Stimulated activated CD8-positive, alpha-beta memory T cell treated with anti-CD3 and anti-CD28 coated beads, Interleukin-7, amount 100 ng/mL, for 48 hours (primary cell): ENCODE results near the gene CALU.

Experiments
- DNase-seq, 2 donors: peaks; one replicate each; pipeline ENCODE4 v3.0.0-alpha.2; 2020; ENCODE audit warnings: low read depth in 1 of 2; ENCODE audit errors: extremely low read depth in 1 of 2

The CALU gene

GRCh38 chr7:128724743-128725142 lies 14.4 kb upstream of the CALU start:
- DNase-seq = no peak

- DNase-seq = no peak
These were observed 13.6 kb upstream of the CALU start for GRCh38 chr7:128725531-128725930.

- no peak for DNase-seq
These were observed 13.0 kb upstream of the CALU start for GRCh38 chr7:128726059-128726736.

- no peak for DNase-seq
These were observed 12.5 kb upstream of the CALU start for GRCh38 chr7:128726737-128727072.

- no peak for DNase-seq
These were observed 11.9 kb upstream of the CALU start for GRCh38 chr7:128727239-128727638.

- no peak for DNase-seq
These were observed 10.6 kb upstream of the CALU start for GRCh38 chr7:128728598-128728997.

- DNase-seq = no peak
These were observed 9.7 kb upstream of the CALU start for GRCh38 chr7:128729494-128729893.

- no peak for DNase-seq
These were observed 8.0 kb upstream of the CALU start for GRCh38 chr7:128731184-128731583.

GRCh38 chr7:128732521-128733277 lies 6.5 kb upstream of the CALU start:
- DNase-seq = no peak

- no peak for DNase-seq
These were observed 5.9 kb upstream of the CALU start for GRCh38 chr7:128733278-128733645.

GRCh38 chr7:128734890-128735289 lies 4.3 kb upstream of the CALU start:
- no peak for DNase-seq

GRCh38 chr7:128735436-128735835 lies 3.7 kb upstream of the CALU start:
- no peak for DNase-seq

GRCh38 chr7:128737441-128737840 lies 1.7 kb upstream of the CALU start:
- no peak for DNase-seq

- no peak for DNase-seq
These were observed 1.2 kb upstream of the CALU start for GRCh38 chr7:128737867-128738385.

- no peak for DNase-seq
These were observed 550 bp upstream of the CALU start for GRCh38 chr7:128738570-128739047.

- DNase-seq = no peak
These were observed 977 bp downstream of the CALU start for GRCh38 chr7:128739990-128740682.

- no peak for DNase-seq
These were observed 1.8 kb downstream of the CALU start for GRCh38 chr7:128740996-128741395.

GRCh38 chr7:128741491-128741890 lies 2.3 kb downstream of the CALU start:
- no peak for DNase-seq

- no peak for DNase-seq
These were observed 3.0 kb downstream of the CALU start for GRCh38 chr7:128742206-128742605.

GRCh38 chr7:128743112-128743772 lies 4.1 kb downstream of the CALU start:
- no peak for DNase-seq

GRCh38 chr7:128744366-128744905 lies 5.3 kb downstream of the CALU start:
- DNase-seq = no peak
